Measurements from ENCODE around the gene ABL2. TPM values are rescaled to one million over a fixed set of nuclear protein-coding genes. Genes with fewer than 3 reads are reported as not detected.

ABL2 gene
- total RNA-seq, 1 donor from 2014 or later, result 15.0 TPM

DNA sequence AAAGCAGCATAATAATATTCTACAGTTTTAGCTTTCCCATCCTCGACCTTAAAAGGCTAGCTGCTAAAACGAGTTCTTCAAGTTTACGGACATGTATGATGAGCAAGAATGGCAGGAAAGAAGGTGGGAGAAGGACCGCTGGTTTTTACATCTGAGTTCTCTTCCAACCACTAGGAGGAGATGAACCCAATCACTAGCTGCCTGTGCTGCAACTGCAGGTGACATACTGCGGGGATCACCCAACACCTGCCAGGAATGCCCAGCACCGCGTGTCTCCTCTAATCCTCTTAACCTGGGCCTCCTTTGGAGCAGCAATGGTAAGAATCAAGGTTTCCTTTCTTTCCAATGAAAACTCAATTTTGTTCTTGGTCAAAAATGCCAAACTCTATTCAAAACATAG, 124.1 kb downstream of the ABL2 start:
- Histone ChIP-seq H3K27me3 (no peaks in the 10 kb centered on the region), H3K4me3 (no peak overlapping the region), H3K36me3 (peaks cover 3 to 37% of the 10 kb centered on the region in 2 donors), H3K27ac (no peak overlapping the region), H3K4me1 (no peaks in the 10 kb centered on the region), H3K9me3 (no peaks in the 10 kb centered on the region)
- DNase-seq (ENCODE audit: extremely low spot score in 2 of 2), result no peak
- no peak for TF ChIP-seq POLR2AphosphoS5 (IDR thresholded peaks at IDR 0.05; ENCODE audit: insufficient read depth in 1 of 2, low read depth in 1 of 2)
- TF ChIP-seq, protein P1, sequence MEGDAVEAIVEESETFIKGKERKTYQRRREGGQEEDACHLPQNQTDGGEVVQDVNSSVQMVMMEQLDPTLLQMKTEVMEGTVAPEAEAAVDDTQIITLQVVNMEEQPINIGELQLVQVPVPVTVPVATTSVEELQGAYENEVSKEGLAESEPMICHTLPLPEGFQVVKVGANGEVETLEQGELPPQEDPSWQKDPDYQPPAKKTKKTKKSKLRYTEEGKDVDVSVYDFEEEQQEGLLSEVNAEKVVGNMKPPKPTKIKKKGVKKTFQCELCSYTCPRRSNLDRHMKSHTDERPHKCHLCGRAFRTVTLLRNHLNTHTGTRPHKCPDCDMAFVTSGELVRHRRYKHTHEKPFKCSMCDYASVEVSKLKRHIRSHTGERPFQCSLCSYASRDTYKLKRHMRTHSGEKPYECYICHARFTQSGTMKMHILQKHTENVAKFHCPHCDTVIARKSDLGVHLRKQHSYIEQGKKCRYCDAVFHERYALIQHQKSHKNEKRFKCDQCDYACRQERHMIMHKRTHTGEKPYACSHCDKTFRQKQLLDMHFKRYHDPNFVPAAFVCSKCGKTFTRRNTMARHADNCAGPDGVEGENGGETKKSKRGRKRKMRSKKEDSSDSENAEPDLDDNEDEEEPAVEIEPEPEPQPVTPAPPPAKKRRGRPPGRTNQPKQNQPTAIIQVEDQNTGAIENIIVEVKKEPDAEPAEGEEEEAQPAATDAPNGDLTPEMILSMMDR (IDR thresholded peaks at IDR 0.05), result no peak
- TF ChIP-seq POLR2A (IDR thresholded peaks at IDR 0.05), result no peak
- intact Hi-C loops (cut with DNase I), result no loop called here

DNA sequence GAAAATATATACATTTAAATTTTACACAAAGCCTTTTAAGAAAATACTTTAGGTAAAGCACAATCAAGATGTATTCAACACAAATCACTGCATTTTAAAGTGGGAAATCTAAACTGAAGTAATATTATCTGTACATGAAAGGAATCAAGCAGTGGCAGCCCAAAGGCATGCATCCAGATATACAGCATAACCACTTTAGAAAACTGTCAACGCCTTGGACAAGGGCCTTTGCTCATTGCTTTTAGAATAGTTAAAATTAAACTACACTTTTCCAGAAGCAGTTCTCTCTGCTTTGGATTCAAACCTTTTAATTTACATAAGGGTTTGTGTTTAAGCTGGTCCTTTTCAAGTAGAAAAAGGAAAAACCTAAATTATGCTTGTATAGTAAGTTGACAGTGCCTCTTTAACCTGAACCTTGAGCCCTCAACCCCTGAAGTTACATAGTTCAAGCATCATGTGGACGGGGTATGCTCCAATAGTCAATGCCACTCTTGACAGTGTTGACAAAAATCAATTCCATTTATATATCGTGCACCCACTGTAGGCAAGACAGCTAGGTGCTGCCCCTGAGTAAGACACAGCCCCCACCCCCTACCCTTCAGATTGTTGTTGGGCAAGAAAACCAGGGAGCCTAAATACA, 124.7 kb downstream of the ABL2 start:
- no peaks in the 10 kb centered on the region for H3K9me3 ChIP-seq
- no peak overlapping the region for H3K4me3 ChIP-seq
- peaks cover 3 to 30% of the 10 kb centered on the region in 2 donors for H3K36me3 ChIP-seq
- TF ChIP-seq POLR2AphosphoS5 (IDR thresholded peaks at IDR 0.05; ENCODE audit: insufficient read depth in 1 of 2, low read depth in 1 of 2) (no peak), POLR2A (IDR thresholded peaks at IDR 0.05) (no peak)
- TF ChIP-seq, protein P1 (IDR thresholded peaks at IDR 0.05), result no peak
- DNase-seq (ENCODE audit: extremely low spot score in 2 of 2), result no peak
- intact Hi-C loops (cut with DNase I), result no loop called here
- H3K27me3 ChIP-seq, result no peaks in the 10 kb centered on the region
- H3K27ac ChIP-seq, result no peak overlapping the region
- H3K4me1 ChIP-seq, result no peaks in the 10 kb centered on the region

DNA sequence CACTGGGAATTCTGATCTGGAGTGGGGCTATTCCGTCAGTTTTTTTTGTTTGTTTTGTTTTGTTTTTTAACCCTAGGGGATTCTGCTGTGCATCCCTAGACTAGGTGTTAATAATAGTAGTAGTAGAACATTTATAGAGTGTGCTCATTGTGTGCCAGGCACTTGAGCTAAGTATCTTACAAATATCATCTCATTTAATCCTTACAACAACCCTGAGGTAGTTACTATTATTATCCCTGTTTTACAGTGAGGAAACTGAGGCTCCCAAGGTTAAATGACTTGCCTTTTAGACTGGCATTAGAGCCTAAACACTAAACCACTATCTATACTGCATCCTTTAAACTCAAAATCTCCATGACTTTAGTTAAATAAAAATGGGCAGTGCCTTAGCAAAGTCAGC, 125.5 kb downstream of the ABL2 start:
- Histone ChIP-seq H3K27me3 (no peaks in the 10 kb centered on the region), H3K4me3 (no peak overlapping the region), H3K4me1 (no peaks in the 10 kb centered on the region), H3K36me3 (peaks cover under 1 to 23% of the 10 kb centered on the region in 2 donors), H3K9me3 (no peaks in the 10 kb centered on the region), H3K27ac (no peak overlapping the region)
- intact Hi-C loops (cut with DNase I), result no loop called here
- no peak for DNase-seq (ENCODE audit: extremely low spot score in 2 of 2)
- TF ChIP-seq, protein P1 (IDR thresholded peaks at IDR 0.05), result no peak
- TF ChIP-seq POLR2A (IDR thresholded peaks at IDR 0.05), result no peak
- TF ChIP-seq POLR2AphosphoS5 (IDR thresholded peaks at IDR 0.05; ENCODE audit: insufficient read depth in 1 of 2, low read depth in 1 of 2), result no peak

DNA sequence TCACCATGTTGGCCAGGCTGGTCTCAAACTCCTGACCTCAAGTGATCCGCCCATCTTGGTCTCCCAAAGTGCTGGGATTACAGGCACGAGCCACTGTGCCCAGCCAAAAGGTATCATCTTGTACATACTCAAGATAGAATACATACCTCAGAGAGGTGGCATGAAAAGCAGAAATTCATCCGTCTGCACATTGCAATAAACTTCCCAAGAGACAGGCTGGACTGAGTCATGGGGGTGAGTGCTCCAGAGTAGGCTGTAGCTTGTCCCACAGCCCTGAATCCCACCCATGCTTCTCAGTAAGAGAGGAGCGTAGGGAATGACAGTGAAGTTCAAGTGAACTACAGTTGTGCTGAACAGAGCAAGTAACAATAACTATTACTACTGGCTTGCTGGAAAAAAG, 127.9 kb downstream of the ABL2 start:
- intact Hi-C loops (cut with DNase I), result no loop called here
- DNase-seq (ENCODE audit: extremely low spot score in 2 of 2), result no peak

GRCh38 chr1:179099891-179100290, 129.6 kb downstream of the ABL2 start:
- Histone ChIP-seq H3K27ac (no peak overlapping the region), H3K36me3 (peaks cover 0 to 4% of the 10 kb centered on the region in 2 donors), H3K9me3 (no peaks in the 10 kb centered on the region), H3K4me1 (no peaks in the 10 kb centered on the region), H3K4me3 (no peak overlapping the region), H3K27me3 (no peaks in the 10 kb centered on the region)
- no peak for TF ChIP-seq POLR2A (IDR thresholded peaks at IDR 0.05)
- no peak for DNase-seq (ENCODE audit: extremely low spot score in 2 of 2)
- intact Hi-C loops (cut with DNase I), result no loop called here

More for the DNA sequence above, 127.9 kb downstream of the ABL2 start:
- no peak overlapping the region for H3K4me3 ChIP-seq
- TF ChIP-seq, protein P1 (IDR thresholded peaks at IDR 0.05), result no peak
- TF ChIP-seq POLR2A (IDR thresholded peaks at IDR 0.05), result no peak
- no peak for TF ChIP-seq POLR2AphosphoS5 (IDR thresholded peaks at IDR 0.05; ENCODE audit: insufficient read depth in 1 of 2, low read depth in 1 of 2)
- H3K27ac ChIP-seq, result no peak overlapping the region
- H3K9me3 ChIP-seq, result no peaks in the 10 kb centered on the region
- H3K36me3 ChIP-seq, result no peaks in the 10 kb centered on the region
- H3K4me1 ChIP-seq, result no peaks in the 10 kb centered on the region
- no peaks in the 10 kb centered on the region for H3K27me3 ChIP-seq

Data from vagina (tissue), 2 donors.